Measurements from ENCODE around the gene IL2RG. TPM values are rescaled to one million over a fixed set of nuclear protein-coding genes. Genes with fewer than 3 reads are reported as not detected.

The IL2RG gene
- total and polyA plus RNA-seq, 2 experiments from 2014 or later: 0.26 TPM; not detected in 1

DNA sequence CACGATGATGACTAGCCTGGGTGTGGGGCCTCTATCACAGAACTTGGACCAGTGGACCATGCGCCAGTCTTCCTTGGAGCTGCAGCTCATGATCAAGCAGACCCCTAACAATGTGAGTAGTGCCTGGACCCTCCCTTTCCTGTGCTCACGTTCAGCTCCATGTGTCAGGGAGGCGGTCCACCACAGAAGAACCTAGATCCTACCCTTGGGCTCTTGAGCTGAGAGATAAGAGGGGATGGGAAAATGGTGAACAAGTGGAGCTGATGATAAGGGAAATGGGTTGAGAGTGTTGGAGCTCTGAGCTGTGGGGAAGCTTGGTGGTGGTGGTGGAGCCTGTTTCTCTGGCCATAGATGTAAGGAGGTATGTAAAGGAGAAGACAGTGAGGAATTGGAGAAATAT, 20.1 kb upstream of the IL2RG start (continued):
- TF ChIP-seq, protein P1, sequence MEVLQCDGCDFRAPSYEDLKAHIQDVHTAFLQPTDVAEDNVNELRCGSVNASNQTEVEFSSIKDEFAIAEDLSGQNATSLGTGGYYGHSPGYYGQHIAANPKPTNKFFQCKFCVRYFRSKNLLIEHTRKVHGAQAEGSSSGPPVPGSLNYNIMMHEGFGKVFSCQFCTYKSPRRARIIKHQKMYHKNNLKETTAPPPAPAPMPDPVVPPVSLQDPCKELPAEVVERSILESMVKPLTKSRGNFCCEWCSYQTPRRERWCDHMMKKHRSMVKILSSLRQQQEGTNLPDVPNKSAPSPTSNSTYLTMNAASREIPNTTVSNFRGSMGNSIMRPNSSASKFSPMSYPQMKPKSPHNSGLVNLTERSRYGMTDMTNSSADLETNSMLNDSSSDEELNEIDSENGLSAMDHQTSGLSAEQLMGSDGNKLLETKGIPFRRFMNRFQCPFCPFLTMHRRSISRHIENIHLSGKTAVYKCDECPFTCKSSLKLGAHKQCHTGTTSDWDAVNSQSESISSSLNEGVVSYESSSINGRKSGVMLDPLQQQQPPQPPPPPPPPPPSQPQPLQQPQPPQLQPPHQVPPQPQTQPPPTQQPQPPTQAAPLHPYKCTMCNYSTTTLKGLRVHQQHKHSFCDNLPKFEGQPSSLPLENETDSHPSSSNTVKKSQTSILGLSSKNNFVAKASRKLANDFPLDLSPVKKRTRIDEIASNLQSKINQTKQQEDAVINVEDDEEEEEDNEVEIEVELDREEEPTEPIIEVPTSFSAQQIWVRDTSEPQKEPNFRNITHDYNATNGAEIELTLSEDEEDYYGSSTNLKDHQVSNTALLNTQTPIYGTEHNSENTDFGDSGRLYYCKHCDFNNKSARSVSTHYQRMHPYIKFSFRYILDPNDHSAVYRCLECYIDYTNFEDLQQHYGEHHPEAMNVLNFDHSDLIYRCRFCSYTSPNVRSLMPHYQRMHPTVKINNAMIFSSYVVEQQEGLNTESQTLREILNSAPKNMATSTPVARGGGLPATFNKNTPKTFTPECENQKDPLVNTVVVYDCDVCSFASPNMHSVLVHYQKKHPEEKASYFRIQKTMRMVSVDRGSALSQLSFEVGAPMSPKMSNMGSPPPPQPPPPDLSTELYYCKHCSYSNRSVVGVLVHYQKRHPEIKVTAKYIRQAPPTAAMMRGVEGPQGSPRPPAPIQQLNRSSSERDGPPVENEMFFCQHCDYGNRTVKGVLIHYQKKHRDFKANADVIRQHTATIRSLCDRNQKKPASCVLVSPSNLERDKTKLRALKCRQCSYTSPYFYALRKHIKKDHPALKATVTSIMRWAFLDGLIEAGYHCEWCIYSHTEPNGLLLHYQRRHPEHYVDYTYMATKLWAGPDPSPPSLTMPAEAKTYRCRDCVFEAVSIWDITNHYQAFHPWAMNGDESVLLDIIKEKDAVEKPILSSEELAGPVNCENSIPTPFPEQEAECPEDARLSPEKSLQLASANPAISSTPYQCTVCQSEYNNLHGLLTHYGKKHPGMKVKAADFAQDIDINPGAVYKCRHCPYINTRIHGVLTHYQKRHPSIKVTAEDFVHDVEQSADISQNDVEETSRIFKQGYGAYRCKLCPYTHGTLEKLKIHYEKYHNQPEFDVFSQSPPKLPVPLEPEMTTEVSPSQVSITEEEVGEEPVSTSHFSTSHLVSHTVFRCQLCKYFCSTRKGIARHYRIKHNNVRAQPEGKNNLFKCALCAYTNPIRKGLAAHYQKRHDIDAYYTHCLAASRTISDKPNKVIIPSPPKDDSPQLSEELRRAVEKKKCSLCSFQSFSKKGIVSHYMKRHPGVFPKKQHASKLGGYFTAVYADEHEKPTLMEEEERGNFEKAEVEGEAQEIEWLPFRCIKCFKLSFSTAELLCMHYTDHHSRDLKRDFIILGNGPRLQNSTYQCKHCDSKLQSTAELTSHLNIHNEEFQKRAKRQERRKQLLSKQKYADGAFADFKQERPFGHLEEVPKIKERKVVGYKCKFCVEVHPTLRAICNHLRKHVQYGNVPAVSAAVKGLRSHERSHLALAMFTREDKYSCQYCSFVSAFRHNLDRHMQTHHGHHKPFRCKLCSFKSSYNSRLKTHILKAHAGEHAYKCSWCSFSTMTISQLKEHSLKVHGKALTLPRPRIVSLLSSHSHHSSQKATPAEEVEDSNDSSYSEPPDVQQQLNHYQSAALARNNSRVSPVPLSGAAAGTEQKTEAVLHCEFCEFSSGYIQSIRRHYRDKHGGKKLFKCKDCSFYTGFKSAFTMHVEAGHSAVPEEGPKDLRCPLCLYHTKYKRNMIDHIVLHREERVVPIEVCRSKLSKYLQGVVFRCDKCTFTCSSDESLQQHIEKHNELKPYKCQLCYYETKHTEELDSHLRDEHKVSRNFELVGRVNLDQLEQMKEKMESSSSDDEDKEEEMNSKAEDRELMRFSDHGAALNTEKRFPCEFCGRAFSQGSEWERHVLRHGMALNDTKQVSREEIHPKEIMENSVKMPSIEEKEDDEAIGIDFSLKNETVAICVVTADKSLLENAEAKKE (CRISPR knock-in tag; IDR thresholded peaks at IDR 0.05): no peak
- no peak for TF ChIP-seq ZNF331 (CRISPR knock-in tag; IDR thresholded peaks at IDR 0.05; ENCODE audit: low read depth)
- TF ChIP-seq, protein P2, sequence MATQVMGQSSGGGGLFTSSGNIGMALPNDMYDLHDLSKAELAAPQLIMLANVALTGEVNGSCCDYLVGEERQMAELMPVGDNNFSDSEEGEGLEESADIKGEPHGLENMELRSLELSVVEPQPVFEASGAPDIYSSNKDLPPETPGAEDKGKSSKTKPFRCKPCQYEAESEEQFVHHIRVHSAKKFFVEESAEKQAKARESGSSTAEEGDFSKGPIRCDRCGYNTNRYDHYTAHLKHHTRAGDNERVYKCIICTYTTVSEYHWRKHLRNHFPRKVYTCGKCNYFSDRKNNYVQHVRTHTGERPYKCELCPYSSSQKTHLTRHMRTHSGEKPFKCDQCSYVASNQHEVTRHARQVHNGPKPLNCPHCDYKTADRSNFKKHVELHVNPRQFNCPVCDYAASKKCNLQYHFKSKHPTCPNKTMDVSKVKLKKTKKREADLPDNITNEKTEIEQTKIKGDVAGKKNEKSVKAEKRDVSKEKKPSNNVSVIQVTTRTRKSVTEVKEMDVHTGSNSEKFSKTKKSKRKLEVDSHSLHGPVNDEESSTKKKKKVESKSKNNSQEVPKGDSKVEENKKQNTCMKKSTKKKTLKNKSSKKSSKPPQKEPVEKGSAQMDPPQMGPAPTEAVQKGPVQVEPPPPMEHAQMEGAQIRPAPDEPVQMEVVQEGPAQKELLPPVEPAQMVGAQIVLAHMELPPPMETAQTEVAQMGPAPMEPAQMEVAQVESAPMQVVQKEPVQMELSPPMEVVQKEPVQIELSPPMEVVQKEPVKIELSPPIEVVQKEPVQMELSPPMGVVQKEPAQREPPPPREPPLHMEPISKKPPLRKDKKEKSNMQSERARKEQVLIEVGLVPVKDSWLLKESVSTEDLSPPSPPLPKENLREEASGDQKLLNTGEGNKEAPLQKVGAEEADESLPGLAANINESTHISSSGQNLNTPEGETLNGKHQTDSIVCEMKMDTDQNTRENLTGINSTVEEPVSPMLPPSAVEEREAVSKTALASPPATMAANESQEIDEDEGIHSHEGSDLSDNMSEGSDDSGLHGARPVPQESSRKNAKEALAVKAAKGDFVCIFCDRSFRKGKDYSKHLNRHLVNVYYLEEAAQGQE (IDR thresholded peaks at IDR 0.05; ENCODE audit: unreplicated experiment): no peak
- no peak for TF ChIP-seq POLR2AphosphoS5 (IDR thresholded peaks at IDR 0.05; ENCODE audit: low read depth)
- no peak for TF ChIP-seq EZH2 (IDR thresholded peaks at IDR 0.05; ENCODE audit: low read depth, unreplicated experiment)
- no peak for TF ChIP-seq JUNB (IDR thresholded peaks at IDR 0.05; ENCODE audit: unreplicated experiment)
- TF ChIP-seq CREB1 (CRISPR knock-in tag; IDR thresholded peaks at IDR 0.05; ENCODE audit: low read depth): no peak

Data from GM23338 (cell line).